CD1c-positive myeloid dendritic cell (primary cell): ENCODE results near the gene ST6GALNAC3.
"Not testable (repeated sequence)": the region's sequence is repeated elsewhere in the genome, so short reads cannot be mapped to it uniquely, and the experiment has no call there.

Experiments
- DNase-seq: peaks from one replicate; pipeline ENCODE4 v3.0.0-alpha.2; 2016; ENCODE audit errors: extremely low spot score

The ST6GALNAC3 gene

DNA sequence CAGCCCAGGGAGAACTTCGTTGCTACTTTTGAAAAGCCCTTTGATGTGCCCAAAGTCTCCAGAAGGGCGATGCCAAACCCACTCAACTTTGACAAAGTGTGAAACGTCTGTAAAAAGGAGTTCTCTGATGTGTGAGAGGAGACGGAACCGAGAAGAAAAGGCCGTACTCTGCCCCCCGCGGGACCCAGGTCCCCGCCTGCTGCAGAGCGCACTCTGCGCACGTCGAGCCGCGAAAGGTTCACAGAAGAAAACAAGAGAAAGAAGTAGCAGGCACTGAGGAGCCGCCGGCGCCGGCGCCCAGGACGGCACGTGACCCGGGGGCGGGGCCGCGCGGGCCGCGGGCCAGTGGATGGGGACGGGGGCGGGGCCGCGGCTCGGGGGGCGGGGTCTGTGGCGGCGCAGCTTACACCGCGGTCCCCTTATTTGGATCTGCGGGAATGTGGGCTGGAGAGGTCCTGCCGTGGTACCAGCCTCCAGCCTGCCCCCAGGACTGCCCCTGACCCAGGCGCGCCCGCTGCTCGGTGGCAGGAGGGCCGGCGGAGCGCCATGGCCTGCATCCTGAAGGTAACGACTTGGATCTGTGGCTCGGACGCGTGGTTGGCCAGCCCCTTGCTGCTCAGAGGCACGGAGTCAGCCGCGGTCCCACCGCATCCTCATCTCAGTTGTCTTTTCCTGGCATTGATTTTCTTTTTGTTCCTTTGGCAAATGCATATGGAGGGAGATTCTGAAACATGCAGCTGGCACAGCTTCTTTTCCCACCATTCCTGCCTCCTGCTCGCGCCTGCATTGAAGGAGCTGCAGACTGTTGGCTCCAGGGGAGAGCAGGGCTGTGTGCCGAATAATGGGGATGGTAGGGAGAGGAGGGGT is at the start of gene ST6GALNAC3:
ST6GALNAC3 (plus strand) TSS at position 426 of the 867 bp plus-strand sequence.
- peak; percentile 85 for DNase-seq

DNA sequence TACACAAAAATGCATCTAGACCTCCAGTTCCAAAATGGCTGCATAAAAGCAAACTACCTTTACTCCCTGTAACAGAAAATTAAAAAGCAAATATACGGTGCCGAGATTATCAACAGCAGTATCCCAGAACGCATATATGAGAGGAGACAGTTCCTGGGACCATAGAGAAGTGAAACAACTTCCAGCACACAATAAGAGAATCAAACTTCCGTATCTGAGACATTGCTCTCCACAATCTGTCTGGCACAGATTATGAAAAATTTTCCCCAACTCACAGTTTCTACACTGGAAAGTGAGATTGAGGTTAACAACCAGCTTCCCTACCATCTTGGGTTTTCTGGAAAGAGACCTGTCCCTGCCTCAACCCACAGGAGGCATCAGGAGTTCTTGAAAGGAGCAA is 47.2 kb upstream of the ST6GALNAC3 start:
- no peak for DNase-seq

DNA sequence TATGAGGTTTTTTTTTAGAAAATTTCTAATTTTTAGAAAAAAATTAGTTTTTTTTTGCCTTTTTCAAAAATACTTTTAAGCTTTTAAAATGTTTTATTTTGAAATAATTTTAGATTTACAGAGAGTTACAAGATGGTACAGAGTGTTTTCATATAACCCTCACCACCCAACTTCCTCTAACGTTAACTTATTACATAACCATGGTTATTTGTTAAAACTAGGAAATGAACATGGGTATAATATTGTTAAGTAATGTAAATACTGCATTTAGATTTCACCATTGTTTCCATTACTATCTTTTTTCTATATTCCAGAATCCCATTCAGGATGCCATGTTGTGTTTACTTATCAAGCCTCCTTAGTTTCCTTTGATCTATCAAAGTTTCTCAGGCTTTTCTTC is 45.2 kb upstream of the ST6GALNAC3 start:
- no peak for DNase-seq

DNA sequence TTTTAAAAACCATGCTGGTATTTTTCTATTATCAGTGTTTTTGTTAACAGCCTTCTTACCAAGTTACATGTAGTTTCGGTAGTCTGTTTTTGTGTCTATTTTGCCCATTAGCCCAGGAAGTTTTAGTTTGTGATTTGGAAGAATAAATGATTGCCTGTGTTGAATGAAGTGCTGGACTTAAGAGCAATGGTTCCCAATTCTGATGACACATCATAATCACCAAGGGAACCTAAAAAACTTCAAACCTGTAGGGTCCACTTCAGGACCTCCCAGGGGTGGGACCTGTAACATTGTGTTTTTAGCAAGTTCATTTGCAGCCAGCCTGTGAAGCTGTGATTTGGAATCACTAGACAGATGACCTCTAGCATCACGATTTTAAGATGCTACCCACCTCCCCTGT is 43.0 kb upstream of the ST6GALNAC3 start:
- no peak for DNase-seq

DNA sequence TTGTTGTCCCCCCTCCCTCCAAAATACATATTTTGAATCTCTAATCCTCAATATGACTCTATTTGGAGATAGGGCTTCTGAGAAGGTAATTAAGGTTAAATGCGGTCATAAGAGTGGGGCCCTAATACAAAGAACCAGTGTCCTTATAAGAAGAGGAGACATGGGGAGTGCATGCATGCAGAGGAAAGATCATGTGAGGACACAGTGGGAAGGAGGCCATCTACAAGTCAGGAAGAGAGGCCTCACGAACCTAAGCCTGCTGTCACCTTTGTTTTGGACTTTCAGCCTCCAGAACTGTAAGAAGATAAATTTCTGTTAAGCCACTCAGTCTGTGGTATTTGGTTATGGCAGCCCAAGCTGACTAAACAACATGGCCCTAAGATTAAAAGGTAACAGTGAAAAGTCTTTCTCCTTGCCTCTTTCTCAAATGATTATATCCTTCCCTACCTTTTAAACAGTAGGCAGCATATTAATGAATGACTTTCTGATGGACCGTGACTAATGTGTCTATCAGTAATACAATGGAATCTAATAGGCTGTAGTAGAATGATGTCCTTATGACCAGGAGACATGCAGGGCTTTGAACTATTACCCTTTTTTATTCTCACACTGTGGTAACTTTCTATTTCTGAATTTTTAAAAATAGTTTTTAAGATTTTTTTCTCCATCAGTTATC is 40.6 kb upstream of the ST6GALNAC3 start:
- DNase-seq = no peak

DNA sequence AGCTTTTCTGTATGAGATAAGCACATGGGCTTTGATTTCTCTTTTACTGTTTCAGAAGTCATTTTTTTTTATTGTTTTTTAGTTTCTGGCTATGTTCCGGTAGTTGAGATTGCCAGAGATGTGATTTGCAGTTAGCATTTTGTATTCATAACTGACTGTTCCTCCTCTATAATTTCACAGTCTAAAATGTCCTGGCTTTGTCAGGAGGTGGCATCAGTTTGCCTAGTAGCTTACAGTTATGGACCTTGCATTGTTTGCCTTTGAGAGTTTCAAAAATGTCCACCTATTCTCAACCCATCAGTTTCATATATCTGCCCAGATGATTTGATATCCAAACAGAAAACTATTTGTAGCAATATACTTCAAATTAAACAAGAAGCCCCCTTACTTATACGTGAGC is 39.5 kb upstream of the ST6GALNAC3 start:
- DNase-seq = no peak

DNA sequence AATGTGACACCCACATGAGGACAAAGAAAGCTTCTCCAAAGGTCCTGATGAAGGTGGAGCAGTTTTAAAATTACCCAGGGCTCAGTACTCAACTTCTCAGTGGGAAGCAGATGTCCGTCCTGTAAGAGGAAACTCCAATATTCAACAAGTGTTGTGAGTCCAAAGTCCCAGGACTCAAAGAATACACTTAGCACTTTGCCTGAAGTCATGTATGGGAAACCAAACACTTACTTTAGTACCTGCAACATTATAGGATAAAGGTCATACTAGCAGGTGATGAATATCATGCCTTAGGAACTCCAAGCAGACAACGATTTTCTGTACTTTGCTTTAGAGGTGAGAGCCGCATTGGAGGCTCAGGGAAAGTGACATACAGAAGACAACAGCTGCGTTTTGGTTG is 37.2 kb upstream of the ST6GALNAC3 start:
- DNase-seq = no peak

DNA sequence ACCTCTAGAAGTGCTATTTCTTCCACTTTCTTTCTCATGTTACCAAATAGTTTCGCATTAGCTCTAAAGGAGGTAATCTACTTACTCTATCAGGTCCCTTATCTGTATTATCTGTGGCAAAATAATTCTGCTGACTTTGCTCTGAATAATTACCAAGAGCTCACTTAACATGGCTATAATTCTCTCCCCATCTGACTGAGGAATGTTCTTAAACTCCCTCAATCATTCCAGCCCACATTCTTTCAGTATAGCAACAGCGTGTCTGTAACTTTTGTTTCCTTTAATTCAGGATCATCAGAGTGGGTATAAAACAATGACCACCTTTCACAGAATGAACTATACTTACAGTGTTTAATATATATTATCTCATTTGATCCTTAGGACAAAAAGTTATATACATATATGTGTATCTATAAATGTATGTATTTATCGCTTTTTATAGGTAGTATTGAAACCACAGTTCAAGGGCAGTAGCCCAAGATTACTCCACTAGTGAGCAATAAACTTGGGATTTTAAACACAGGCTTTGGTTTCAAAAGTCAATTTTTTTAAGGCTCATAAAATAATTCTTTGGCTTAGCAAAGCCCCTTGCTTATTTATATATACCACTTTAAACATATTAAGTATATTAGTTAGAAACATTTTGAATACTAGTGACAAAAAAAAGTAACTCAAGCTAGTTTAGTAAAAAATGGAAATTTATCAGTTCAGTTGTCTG is 36.1 kb upstream of the ST6GALNAC3 start:
- DNase-seq = no peak

DNA sequence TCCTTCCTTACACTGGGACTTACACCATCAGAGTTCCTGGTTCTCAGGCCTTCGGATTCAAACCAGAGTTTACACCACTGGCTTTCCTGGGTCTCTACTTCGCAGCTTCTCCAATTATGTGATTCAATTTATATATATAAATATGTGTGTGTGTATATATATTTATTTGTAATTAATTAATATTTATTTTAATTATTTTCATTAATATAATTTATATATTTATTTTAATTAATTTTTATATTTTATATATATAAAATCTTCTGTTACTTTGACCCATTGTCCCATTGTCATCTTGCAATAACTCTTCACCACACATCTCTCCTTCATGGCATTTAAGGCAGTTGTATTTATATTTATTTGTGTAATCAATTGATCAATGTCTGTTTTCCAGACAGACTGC is 28.4 kb upstream of the ST6GALNAC3 start:
- no peak for DNase-seq

DNA sequence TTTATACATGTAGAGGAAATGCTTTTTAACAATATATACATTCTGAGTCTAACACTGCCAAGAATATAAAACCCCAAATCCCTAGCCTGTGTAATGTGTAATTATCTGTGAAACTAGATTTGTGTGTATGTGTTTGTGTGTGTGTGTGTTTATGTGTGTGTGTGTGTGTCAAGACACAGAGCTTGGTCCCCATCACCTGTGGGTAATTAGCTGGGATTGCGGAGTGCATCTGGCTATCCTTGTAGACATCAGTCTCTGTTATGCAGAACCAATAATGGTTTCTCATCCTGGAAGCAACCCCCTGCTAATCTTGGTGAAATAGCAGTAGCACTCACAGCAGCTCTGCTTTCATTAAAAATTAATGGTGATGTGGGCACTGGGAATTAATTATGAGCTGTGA is 26.3 kb upstream of the ST6GALNAC3 start:
- DNase-seq = no peak

DNA sequence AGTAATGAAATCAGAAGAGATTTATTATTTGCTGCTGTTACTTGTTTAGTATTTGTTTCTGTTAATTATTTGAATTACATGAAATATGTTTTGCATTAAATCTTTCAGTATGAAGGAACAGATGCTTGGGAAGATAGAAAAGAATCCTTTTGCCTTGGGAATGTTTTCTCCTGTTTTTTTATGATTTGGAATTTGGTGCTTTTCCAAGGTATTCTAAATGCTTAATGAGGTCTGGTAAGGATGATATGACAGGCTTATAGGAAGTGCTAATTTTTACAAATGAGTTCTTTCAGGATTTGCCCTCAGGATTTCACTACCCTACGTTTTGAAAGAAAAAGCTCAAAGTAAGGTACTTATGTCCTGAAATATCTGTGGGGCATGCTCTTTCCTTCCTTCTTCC is 25.6 kb upstream of the ST6GALNAC3 start:
- DNase-seq = no peak

DNA sequence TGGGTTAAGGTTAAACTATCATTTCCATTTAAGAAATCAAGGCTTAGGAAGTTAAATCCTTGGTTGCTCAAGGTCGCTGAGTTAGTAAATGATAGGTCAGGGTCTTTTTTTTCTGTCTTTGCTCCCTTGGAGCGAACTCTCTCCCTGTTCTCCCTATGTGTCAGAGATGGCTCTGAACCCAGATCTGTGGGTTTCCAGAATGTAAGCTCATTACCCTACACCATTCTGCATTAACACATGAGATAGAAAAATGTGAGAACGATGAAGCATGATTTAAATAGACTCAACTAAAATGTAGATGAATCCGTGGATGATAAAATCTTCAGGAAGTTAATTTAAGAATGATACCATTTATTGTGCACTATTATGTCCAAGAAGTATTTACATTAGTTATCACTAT is 25.0 kb upstream of the ST6GALNAC3 start:
- DNase-seq = no peak

DNA sequence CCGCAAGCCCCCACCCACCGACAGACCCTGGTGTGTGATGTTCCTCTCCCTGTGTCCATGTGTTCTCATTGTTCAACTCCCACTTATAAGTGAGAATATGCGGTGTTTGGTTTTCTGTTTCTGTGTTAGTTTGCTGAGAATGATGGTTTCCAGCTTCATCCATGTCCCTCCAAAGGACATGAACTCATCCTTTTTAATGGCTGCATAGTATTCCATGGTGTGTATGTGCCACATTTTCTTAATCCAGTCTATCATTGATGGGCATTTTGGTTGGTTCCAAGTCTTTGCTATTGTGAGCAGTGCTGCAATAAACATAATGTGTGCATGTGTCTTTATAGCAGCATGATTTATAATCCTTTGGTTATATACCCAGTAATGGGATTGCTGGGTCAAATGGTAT is 24.5 kb upstream of the ST6GALNAC3 start:
- not testable (repeated sequence) for DNase-seq

DNA sequence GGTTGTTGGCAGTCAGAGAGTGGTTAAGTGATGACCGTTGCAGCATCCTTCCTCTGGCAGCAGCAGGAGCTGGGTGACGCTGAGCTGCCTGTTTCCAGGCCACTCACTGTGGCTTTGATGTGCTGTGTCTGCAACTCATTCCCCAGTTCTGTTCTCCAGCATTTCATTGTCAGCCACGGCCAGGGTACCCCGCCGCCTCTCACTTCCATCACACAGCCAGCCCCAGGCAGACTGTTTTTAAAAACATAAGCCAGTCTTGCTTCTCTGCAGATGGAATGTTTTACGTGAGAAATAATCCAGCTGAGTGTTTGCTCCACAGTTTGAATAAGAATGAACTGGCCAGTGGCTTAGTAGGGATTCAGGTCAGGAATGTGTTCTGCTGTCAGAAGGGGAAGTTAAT is 21.5 kb upstream of the ST6GALNAC3 start:
- no peak for DNase-seq

DNA sequence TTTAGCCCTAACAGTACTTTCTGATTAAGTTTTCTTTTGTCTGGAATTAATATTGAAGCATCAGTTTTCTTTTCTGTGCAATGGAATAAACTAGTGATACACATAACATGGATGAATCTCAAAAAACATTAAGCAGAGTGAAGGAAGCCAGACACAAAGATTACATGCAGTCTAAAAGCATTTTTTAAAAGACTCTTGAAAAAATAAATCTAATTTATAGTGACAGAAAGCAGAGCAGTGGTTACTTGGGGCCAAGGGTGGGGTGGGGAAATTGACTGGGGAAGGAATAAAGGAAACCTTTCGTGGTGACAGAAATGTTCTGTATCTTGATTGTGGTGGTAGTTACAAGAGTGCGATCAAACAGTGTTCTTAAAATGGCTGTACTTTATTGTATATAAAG is 20.2 kb upstream of the ST6GALNAC3 start:
- no peak for DNase-seq

DNA sequence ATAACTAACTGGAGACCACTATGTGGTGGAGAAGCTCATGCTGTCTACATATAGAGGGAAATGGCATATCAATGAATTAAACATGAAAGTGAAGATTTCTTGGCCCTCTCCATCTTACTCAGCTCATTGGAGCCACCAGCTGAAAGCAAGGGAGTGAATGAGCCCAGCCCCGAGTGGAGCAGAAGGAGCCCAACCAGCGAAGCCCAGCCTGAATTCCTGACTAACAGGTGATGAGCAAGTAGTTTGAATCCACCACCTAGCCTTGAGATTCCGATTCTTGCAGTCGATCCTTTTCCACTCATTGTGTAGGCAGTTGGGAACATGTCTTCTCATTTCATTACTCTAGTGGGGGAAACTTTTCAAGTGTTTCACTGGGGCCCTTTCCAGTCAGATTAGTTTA is 18.6 kb upstream of the ST6GALNAC3 start:
- DNase-seq = no peak

DNA sequence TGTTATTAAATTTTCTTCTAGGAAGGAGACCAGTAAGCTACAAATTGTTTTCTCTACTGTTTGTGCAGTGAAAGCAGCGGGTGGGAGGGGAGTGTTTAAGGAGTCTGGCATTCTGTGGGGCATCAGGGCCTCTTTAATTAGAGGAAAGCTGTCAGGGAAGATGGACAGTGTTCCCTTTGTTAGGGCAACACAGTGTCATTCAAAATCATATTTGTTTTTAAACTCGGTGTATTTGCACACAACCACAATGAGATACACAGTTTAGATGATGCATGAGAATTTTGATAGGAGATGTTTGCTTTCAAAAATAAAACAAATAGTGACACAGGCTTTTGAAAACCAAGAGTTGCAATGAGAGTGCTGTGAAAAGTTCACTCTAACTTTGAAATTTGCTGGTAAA is 15.1 kb upstream of the ST6GALNAC3 start:
- no peak for DNase-seq

DNA sequence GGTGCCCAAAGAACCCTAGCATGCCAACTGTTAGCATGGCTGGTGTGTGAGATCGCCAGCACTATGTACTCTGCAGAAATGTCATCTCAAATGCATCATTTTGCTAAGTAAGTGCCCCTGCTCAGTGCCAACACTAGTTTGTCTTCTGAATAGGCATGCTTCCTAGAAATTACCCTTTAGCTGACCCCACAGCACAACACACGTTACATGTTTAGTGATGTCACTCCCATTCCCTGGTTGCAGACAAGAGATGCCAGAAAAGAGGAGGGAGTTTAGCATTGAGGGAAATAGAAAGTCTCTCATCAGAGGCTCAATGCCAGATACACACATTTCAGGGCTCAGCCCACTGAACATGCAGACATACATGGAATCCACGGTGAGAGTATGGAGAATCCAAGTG is 9.3 kb upstream of the ST6GALNAC3 start:
- no peak for DNase-seq

DNA sequence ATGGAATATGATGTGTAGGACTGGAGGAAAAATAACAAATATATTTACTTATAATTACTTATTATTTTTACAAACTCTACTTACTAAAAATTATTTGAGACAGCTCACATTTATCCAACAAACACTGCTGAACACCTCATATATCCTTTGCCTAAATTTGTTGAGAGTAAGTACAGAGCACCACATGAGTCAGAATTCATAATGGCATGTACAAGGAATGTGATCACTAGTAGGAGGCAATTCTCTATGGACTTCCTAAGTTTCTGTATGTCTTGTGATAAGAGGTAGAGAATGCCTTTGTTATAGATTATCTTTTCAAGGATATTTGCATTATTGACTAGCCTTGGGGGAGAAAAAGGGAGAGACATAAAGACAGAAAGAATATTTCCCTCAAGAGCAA is 8.2 kb upstream of the ST6GALNAC3 start:
- no peak for DNase-seq

DNA sequence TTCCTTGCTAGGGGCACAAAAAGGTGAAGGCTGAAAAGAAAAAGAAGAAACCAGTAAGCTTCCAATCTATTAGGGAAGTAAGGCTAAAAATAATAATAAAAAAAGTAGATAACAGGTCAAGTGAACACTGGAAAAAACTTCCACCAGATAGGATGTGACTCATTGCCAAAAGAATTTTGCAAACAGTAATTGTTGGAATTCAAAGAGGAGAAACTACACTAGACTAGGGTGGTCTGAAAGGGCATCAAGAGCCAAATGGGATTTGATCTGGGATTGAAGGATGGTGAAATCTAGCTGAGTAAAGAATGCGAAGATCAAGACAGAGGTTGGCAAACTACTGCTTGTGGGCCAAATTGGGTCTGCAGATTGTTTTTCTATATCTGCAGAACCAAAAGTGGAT is 6.0 kb upstream of the ST6GALNAC3 start:
- no peak for DNase-seq

DNA sequence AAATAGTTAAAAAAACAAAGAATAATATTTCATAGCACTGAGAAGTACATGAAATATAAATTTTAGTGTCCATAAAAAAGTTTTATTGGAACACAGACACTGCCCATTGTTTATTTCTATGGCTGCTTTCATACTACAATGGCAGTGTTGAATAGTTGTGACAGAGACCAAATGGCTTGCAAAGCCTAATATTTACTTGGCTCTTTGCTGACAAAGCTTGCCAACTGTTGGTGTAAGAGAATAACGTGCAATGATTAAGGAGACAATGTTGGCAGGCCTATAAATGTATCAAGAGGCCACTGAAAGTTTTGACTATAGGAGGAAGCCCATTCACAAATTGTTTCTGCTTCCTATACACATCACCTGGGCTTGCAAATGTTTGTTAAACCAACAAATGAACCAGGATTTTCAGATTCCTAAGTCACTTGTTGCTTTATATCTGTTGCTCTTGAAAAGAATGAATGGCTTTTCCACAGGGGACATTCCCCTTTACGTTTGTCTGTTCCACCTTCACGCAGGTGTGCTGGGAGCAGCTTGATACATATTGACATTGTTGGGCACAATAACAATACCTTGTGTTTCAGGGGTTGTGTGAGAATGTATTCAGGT is 5.5 kb upstream of the ST6GALNAC3 start:
- no peak for DNase-seq

DNA sequence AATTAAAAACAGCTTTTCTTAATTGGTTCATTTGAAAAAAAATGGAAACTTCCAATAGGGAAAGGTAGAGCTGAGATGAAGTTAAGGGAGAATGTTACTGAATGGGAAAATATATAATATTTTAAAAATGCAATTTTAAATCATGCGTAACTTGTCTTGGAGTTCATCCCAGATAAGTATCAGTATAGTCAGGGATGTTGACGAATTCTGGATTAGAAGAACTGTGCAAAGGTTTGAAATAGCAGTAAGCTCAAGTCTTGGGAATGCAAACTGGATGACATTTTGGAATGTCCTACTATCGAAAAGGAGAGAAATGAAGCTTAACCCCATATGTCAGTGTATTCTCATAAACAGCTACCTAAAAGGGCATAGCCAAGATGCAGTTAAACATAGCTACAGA is 4.0 kb upstream of the ST6GALNAC3 start:
- DNase-seq = no peak
